Loucy (cell line): ENCODE results near the gene SLC22A9.
"Not testable (repeated sequence)": the region's sequence is repeated elsewhere in the genome, so short reads cannot be mapped to it uniquely, and the experiment has no call there.

ENCODE experiments used
- CTCF ChIP-seq: fragments of 200-600 bp; sonication (generic); conservative IDR thresholded peaks from 2 replicates; pipeline ENCODE4 v1.5.1; 2014; ENCODE audit warnings: mild to moderate bottlenecking, antibody characterized with exemption, low read length
- EZH2phosphoT487 ChIP-seq: fragments of 200-600 bp; IDR thresholded peaks from 2 replicates; pipeline ENCODE4 v1.6.1; 2018; ENCODE audit warnings: antibody characterized with exemption, mild to moderate bottlenecking, moderate library complexity, borderline replicate concordance

- not testable (repeated sequence) for TF ChIP-seq CTCF, EZH2phosphoT487
Measured at GRCh38 chr11:63430731-63431130, 61.1 kb downstream of the SLC22A9 start.
